HFF-Myc (cell line): ENCODE data around the gene ACYP2.
"Not testable (repeated sequence)": the region's sequence is repeated elsewhere in the genome, so short reads cannot be mapped to it uniquely, and the experiment has no call there.

ENCODE experiments used
- DNase-seq: peaks from one replicate; pipeline ENCODE4 v3.0.0-alpha.2; 2011; ENCODE audit warnings: low read depth; ENCODE audit errors: extremely low read depth
- H3K4me3 ChIP-seq: replicated peaks from 2 replicates; pipeline ENCODE4 v1.5.1; 2011; ENCODE audit warnings: low read depth, mild to moderate bottlenecking, control low read depth, low read length
- CTCF ChIP-seq: IDR thresholded peaks from 2 replicates; pipeline ENCODE4 v1.5.1; 2012; ENCODE audit warnings: mild to moderate bottlenecking, low read depth, low read length, control low read depth; ENCODE audit errors: missing control alignments

Gene ACYP2

GRCh38 chr2:54284826-54285225 lies 169.4 kb downstream of the ACYP2 start:
- no peak for TF ChIP-seq CTCF
- no peak overlapping the region for H3K4me3 ChIP-seq
- DNase-seq: no peak

- no peak overlapping the region for H3K4me3 ChIP-seq
- no peak for TF ChIP-seq CTCF
These were observed 170.0 kb downstream of the ACYP2 start for GRCh38 chr2:54285451-54285850.

GRCh38 chr2:54287532-54287931 lies 172.1 kb downstream of the ACYP2 start:
- no peak for TF ChIP-seq CTCF
- H3K4me3 ChIP-seq: no peak overlapping the region

More at GRCh38 chr2:54285451-54285850, 170.0 kb downstream of the ACYP2 start:
- DNase-seq: no peak

GRCh38 chr2:54289917-54290316 lies 174.5 kb downstream of the ACYP2 start:
- no peak for TF ChIP-seq CTCF
- DNase-seq: no peak
- no peak overlapping the region for H3K4me3 ChIP-seq

More at GRCh38 chr2:54287532-54287931, 172.1 kb downstream of the ACYP2 start:
- no peak for DNase-seq

GRCh38 chr2:54290356-54291025 lies 175.1 kb downstream of the ACYP2 start:
- no peak for DNase-seq
- no peak overlapping the region for H3K4me3 ChIP-seq
- no peak for TF ChIP-seq CTCF

GRCh38 chr2:54294665-54295064 lies 179.2 kb downstream of the ACYP2 start:
- DNase-seq, H3K4me3 ChIP-seq: not testable (repeated sequence)

- TF ChIP-seq CTCF: no peak
- H3K4me3 ChIP-seq: no peak overlapping the region
- DNase-seq: no peak
These were observed 180.5 kb downstream of the ACYP2 start for GRCh38 chr2:54295911-54296310.
